BE2C (cell line): Measurements from ENCODE around the gene FAM72D. TPM values are rescaled to one million over a fixed set of nuclear protein-coding genes. Genes with fewer than 3 reads are reported as not detected.
A peak's percentile ranks its signal among the peaks of the same experiment; 100 is the strongest.
"Not testable (repeated sequence)": the region's sequence is repeated elsewhere in the genome, so short reads cannot be mapped to it uniquely, and the experiment has no call there.

Experiments used
- DNase-seq: peaks from one replicate; pipeline ENCODE4 v3.0.0-alpha.2; 2020
- H3K27me3 ChIP-seq: fragments of 250-450 bp; sonication (Bioruptor Pico); 2 replicates; pipeline ENCODE4 v1.5.1; 2020; ENCODE audit warnings: mild to moderate bottlenecking
- H3K36me3 ChIP-seq: fragments of 250-450 bp; sonication (Bioruptor Pico); 2 replicates; pipeline ENCODE4 v1.5.1; 2020; ENCODE audit warnings: mild to moderate bottlenecking
- H3K4me1 ChIP-seq: fragments of 250-450 bp; sonication (Bioruptor Pico); 2 replicates; pipeline ENCODE4 v1.5.1; 2020
- H3K4me3 ChIP-seq: 2 replicates; pipeline ENCODE4 v1.5.1; 2011; ENCODE audit warnings: low read depth, low read length
- H3K9me3 ChIP-seq: fragments of 250-450 bp; sonication (Bioruptor Pico); 2 replicates; pipeline ENCODE4 v1.5.1; 2020
- polyA plus RNA-seq: library from polyadenylated mRNA; unstranded; fragments of >200 nt; gene quantifications from one replicate; pipeline ENCODE4 v1.2.1, GENCODE V29; 2012; ENCODE audit warnings: low read depth, missing spikeins; ENCODE audit not compliant: insufficient read length, insufficient read depth

FAM72D gene
- 2.1 TPM for polyA plus RNA-seq

GRCh38 chr1:145095284-145096057, at the start of gene FAM72D, which contains the start of gene SRGAP2B:
FAM72D (plus strand) TSS chr1:145095974; CDS start chr1:145096848, 874 bp downstream.
SRGAP2B (minus strand) TSS chr1:145095328; CDS start chr1:145092901, 2,427 bp downstream.
- H3K4me3 ChIP-seq: peak within 1 kb of the TSS; percentile 49
- not testable (repeated sequence) for H3K4me1 ChIP-seq, H3K36me3 ChIP-seq

GRCh38 chr1:145047553-145047952, 48.2 kb upstream of the FAM72D start:
- not testable (repeated sequence) for H3K9me3 ChIP-seq, H3K4me1 ChIP-seq, H3K27me3 ChIP-seq, H3K36me3 ChIP-seq, H3K4me3 ChIP-seq, DNase-seq

More at GRCh38 chr1:145095284-145096057, at the start of gene FAM72D, which contains the start of gene SRGAP2B:
- not testable (repeated sequence) for DNase-seq, H3K9me3 ChIP-seq, H3K27me3 ChIP-seq

DNA sequence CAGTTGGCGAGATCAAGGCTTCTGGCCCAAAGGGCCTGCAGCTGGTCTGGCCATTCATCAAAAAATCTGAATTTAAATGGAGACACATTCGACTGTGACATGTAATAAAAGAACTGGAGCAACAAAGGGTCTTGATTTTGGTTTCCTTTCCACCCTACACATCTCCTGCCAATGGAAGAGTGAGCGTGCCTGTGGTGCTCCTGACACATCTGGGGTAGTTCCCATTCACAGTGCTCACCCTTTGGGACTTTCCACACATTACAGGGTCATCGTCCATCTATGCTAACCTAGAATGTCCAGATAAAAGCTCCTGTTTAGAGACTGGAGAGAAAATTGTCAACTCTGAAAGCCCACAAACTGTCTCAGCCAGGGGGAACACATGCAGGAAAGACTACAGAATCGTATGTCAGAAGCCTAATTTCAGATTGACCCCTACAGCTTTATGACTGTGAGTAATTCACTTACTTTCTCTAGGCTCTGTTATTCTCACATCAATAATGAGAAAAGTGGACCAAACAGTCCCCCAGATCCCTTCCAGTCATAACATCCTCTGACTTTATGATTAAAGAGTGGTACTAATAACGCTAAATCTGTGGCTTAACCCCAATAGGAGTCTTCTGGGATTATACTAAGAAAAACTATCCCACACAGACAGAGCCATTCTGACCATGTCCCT, 47.5 kb upstream of the FAM72D start:
- H3K4me3 ChIP-seq, H3K4me1 ChIP-seq, H3K36me3 ChIP-seq, DNase-seq, H3K9me3 ChIP-seq, H3K27me3 ChIP-seq: not testable (repeated sequence)

DNA sequence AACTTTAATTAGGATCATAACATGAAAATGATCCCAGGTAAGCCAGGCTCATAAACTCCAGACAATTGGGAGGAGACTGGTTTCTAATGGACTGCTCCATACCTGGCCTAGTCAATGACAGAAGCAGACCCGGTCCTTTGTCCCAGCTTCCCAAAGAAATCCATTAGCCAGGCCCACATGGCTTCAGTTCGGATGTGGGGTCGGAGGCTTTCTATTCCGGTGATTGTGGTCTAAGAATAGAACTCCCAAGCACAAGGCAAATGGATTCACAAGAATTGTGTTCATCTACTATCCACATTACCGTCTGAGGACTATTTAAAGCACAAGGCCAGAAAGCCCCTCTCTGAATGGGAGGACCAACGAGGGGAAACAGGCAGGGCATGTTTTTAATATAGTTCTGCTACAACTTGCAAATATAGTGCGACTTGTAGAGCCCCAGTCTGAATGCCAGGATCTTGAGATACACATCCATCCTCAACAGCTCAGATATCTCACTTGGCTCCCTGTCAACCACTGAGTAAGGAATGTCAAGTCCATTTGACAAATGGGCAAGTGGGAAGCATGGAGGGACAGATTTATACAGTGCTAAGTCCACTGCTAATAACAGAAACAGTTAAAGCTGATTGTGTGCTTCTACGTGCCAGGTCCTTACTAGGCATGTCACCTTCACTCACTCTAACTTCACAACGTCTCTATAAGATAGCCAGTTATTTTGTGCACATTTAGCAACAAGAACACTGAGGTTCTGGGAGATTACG, 43.6 kb upstream of the FAM72D start:
- H3K4me3 ChIP-seq, H3K27me3 ChIP-seq, H3K9me3 ChIP-seq, DNase-seq, H3K36me3 ChIP-seq, H3K4me1 ChIP-seq: not testable (repeated sequence)

GRCh38 chr1:145053428-145053827, 42.3 kb upstream of the FAM72D start:
- not testable (repeated sequence) for H3K36me3 ChIP-seq, H3K9me3 ChIP-seq, DNase-seq, H3K4me1 ChIP-seq, H3K4me3 ChIP-seq, H3K27me3 ChIP-seq

DNA sequence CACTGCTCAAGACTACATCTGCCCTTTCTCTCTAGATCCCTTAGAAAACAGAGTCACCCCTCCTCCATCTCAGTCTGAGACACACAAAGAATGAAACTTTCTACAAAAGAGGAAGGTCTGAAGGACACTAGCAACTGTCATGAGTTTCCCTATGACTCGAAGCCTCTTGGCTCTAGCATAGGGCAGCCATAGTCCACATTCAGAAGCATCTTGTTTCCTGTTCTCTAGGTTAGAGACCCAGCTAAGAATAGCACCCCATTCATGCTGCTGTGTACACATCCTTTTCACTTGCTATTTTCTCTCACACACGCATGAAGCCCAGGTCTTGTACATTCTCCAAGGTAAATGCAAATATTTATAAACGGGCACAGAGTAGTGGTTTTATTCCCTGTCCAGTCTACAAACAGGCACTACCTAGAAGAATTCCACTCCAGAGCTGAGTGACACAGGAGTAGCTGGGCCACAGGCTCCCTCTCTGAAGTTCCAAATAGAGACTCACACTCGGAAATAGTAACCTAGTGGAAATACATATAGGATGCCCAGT, 40.5 kb upstream of the FAM72D start:
- H3K4me3 ChIP-seq, H3K36me3 ChIP-seq, H3K27me3 ChIP-seq, DNase-seq, H3K4me1 ChIP-seq, H3K9me3 ChIP-seq: not testable (repeated sequence)

DNA sequence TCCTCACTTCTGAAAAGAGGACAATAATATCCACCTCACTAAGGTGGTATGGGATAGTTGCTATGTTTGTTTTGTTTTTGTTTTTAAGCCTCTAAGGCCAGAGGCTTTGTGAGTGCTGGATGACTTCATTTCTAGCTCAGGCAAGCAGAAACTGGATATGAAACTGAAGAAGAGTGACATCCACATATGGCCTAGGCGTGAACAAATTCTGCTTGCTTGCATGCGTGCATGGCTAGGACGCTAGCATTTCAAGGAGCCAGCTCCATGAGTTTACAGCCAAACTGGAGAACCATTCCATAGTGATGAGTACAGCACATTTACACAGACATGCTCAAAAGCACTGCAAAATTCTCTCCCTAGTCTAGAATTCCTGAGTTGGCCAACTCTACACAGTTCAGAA, 37.6 kb upstream of the FAM72D start:
- H3K4me1 ChIP-seq, DNase-seq, H3K27me3 ChIP-seq, H3K9me3 ChIP-seq, H3K4me3 ChIP-seq, H3K36me3 ChIP-seq: not testable (repeated sequence)

GRCh38 chr1:145063285-145063684, 32.5 kb upstream of the FAM72D start:
- not testable (repeated sequence) for H3K4me3 ChIP-seq, H3K4me1 ChIP-seq, DNase-seq, H3K36me3 ChIP-seq, H3K9me3 ChIP-seq, H3K27me3 ChIP-seq

GRCh38 chr1:145063941-145064648, 31.7 kb upstream of the FAM72D start:
- not testable (repeated sequence) for H3K4me3 ChIP-seq, DNase-seq, H3K4me1 ChIP-seq, H3K36me3 ChIP-seq, H3K27me3 ChIP-seq, H3K9me3 ChIP-seq

- H3K4me1 ChIP-seq, H3K9me3 ChIP-seq, H3K27me3 ChIP-seq, H3K4me3 ChIP-seq, H3K36me3 ChIP-seq, DNase-seq: not testable (repeated sequence)
Measured at GRCh38 chr1:145065194-145065826, 30.5 kb upstream of the FAM72D start.

DNA sequence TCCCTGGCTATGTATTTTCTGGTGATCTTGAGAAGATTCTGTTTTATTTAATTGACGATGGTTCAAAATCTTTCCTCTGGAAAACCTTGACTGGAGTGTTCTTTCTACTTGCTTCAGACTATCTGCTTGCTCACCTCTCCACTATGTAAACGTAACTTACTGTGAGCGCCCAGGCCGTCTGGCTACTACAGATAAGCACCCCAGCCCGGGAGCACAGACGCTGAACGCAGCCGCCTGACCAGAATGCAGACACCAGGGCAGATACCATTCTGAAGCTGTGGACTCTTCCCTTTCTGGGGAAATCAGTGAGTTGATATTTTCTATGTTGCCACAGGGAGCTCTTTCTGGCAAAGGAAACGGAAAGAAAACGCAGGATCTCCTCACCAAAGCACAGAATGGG, 29.3 kb upstream of the FAM72D start:
- H3K36me3 ChIP-seq, H3K27me3 ChIP-seq, H3K4me3 ChIP-seq, H3K9me3 ChIP-seq, DNase-seq, H3K4me1 ChIP-seq: not testable (repeated sequence)

- H3K4me3 ChIP-seq, H3K4me1 ChIP-seq, H3K9me3 ChIP-seq, H3K27me3 ChIP-seq, DNase-seq, H3K36me3 ChIP-seq: not testable (repeated sequence)
Measured at GRCh38 chr1:145071569-145071968, 24.2 kb upstream of the FAM72D start.

DNA sequence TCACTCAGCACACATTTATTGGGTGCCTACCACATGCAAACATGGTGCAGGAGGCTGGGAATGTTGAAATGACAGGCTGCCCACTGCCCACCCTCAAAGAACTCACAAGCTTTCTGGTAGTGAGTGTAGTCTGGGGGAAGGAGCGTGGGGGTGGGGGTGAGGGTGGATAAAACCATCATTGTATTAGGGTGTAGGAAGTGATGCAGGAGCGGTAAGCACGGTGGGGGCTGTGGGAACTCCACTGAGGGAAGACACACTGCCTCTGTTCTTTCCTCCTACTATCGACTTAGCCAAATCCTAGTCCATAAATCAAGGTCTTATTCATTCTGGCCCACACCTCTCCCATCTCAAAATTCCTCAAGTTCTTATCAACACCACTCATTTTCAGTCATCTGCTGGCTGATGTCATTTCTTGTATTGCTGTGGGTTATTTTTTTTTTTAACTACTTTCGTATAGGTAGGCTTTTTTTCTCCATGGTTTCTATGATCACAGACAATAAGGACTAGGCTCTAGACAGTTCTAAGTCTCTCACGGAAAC, 21.7 kb upstream of the FAM72D start:
- H3K4me1 ChIP-seq, DNase-seq, H3K27me3 ChIP-seq, H3K36me3 ChIP-seq, H3K9me3 ChIP-seq, H3K4me3 ChIP-seq: not testable (repeated sequence)

GRCh38 chr1:145076877-145077276, 18.9 kb upstream of the FAM72D start:
- not testable (repeated sequence) for H3K4me1 ChIP-seq, DNase-seq, H3K27me3 ChIP-seq, H3K36me3 ChIP-seq, H3K9me3 ChIP-seq, H3K4me3 ChIP-seq
